Measurements from ENCODE around the gene PUM2. TPM values are rescaled to one million over a fixed set of nuclear protein-coding genes. Genes with fewer than 3 reads are reported as not detected.
A peak's percentile ranks its signal among the peaks of the same experiment; 100 is the strongest.

Gene PUM2
- total and polyA plus RNA-seq, 2 of the 13 experiments (the other 11 are each of a cell fraction or from before 2014, with no cell fraction given) = 69.6 to 69.8 TPM

DNA sequence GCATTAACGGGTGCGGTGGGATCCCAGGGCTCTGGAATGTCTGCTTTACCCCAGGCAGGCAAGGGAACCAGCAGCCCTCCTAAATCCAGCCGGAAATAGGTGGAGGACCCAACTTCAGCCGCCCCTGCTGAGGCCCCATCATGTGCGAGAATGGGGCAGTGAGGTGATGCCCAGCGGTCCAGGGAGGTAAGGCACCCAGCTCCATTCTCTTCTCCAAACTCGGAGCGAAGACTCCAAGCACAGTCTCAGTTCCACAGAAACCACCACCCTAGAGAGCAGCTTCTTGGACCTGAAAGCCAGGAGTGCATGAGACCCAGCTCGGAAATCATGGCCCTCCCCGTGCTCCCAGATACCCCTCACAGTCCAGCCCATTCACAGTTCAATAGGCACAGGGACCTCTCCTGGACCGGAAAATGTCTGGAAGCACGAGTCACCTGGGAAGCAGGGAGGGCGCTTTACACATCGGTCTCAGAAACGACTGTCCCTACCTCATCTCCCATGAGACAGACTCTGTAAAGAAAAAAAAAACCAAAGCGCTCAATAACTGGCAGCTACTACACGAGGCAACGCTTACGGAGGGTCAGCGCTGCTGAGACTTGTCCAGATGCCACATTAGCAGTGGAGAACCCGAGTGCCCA lies 127.8 kb downstream of the PUM2 start (continued):
- TF ChIP-seq, protein P1, sequence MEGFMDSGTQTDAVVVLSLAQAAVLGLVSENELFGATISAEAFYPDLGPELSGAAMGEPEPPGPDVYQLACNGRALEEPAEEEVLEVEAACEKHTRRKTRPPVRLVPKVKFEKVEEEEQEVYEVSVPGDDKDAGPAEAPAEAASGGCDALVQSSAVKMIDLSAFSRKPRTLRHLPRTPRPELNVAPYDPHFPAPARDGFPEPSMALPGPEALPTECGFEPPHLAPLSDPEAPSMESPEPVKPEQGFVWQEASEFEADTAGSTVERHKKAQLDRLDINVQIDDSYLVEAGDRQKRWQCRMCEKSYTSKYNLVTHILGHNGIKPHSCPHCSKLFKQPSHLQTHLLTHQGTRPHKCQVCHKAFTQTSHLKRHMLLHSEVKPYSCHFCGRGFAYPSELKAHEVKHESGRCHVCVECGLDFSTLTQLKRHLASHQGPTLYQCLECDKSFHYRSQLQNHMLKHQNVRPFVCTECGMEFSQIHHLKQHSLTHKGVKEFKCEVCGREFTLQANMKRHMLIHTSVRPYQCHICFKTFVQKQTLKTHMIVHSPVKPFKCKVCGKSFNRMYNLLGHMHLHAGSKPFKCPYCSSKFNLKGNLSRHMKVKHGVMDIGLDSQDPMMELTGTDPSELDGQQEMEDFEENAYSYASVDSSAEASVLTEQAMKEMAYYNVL (CRISPR knock-in tag; IDR thresholded peaks at IDR 0.05; ENCODE audit: borderline replicate concordance) = no peak
- TF ChIP-seq ARID2 (CRISPR knock-in tag; IDR thresholded peaks at IDR 0.05; ENCODE audit: borderline replicate concordance) (0 out of 2 replicates have a peak, but pooled peaks have one; percentile 62), PHB2 (IDR thresholded peaks at IDR 0.05; ENCODE audit: partially characterized antibody) (no peak), TMF1 (CRISPR knock-in tag; IDR thresholded peaks at IDR 0.05; ENCODE audit: low read depth) (peak; percentile 74; the same call in 1 of the 2 replicates), NKX3-1 (CRISPR knock-in tag; IDR thresholded peaks at IDR 0.05) (0 out of 2 replicates have a peak, but pooled peaks have one; percentile 20), EED (CRISPR knock-in tag; IDR thresholded peaks at IDR 0.05) (0 out of 2 replicates have a peak, but pooled peaks have one; percentile 6), HOXA3 (CRISPR knock-in tag; IDR thresholded peaks at IDR 0.05) (no peak), IKZF4 (CRISPR knock-in tag; IDR thresholded peaks at IDR 0.05; ENCODE audit: borderline replicate concordance, low read depth, not compliant biosample characterization) (peak; percentile 29), ELF3 (CRISPR knock-in tag; IDR thresholded peaks at IDR 0.05) (no peak), ZNF788 (CRISPR knock-in tag; IDR thresholded peaks at IDR 0.05; ENCODE audit: borderline replicate concordance) (no peak), KDM3A (CRISPR knock-in tag; IDR thresholded peaks at IDR 0.05; ENCODE audit: low read depth) (no peak), ZNF263 (CRISPR knock-in tag; IDR thresholded peaks at IDR 0.05) (peak; percentile 92), REXO4 (CRISPR knock-in tag; IDR thresholded peaks at IDR 0.05; ENCODE audit: borderline replicate concordance) (0 out of 2 replicates have a peak, but pooled peaks have one; percentile 44), TARDBP (CRISPR knock-in tag; IDR thresholded peaks at IDR 0.05) (peak; percentile 25; the same call in 1 of the 2 replicates), IRX3 (CRISPR knock-in tag; IDR thresholded peaks at IDR 0.05; ENCODE audit: borderline replicate concordance, low read depth) (0 out of 2 replicates have a peak, but pooled peaks have one; percentile 39), BORCS8-MEF2B (CRISPR knock-in tag; IDR thresholded peaks at IDR 0.05) (peak; percentile 72; the same call in 1 of the 2 replicates), MED8 (CRISPR knock-in tag; IDR thresholded peaks at IDR 0.05; ENCODE audit: insufficient replicate concordance) (no peak), MAZ (IDR thresholded peaks at IDR 0.05; ENCODE audit: borderline replicate concordance, low read depth, low read length) (no peak), MAZ (CRISPR knock-in tag; IDR thresholded peaks at IDR 0.05; ENCODE audit: low read depth) (0 out of 2 replicates have a peak, but pooled peaks have one; percentile 23), HIVEP1 (CRISPR knock-in tag; IDR thresholded peaks at IDR 0.05) (0 out of 2 replicates have a peak, but pooled peaks have one; percentile 10), ZNF572 (CRISPR knock-in tag; IDR thresholded peaks at IDR 0.05) (0 out of 2 replicates have a peak, but pooled peaks have one; percentile 46), SMYD3 (CRISPR knock-in tag; IDR thresholded peaks at IDR 0.05) (peak; percentile 83; the same call in 1 of the 2 replicates), FOSL2 (CRISPR knock-in tag; IDR thresholded peaks at IDR 0.05) (peak; percentile 26; the same call in 1 of the 2 replicates), ZNF326 (CRISPR knock-in tag; IDR thresholded peaks at IDR 0.05; ENCODE audit: borderline replicate concordance) (0 out of 2 replicates have a peak, but pooled peaks have one; percentile 9)
- TF ChIP-seq, protein P2, sequence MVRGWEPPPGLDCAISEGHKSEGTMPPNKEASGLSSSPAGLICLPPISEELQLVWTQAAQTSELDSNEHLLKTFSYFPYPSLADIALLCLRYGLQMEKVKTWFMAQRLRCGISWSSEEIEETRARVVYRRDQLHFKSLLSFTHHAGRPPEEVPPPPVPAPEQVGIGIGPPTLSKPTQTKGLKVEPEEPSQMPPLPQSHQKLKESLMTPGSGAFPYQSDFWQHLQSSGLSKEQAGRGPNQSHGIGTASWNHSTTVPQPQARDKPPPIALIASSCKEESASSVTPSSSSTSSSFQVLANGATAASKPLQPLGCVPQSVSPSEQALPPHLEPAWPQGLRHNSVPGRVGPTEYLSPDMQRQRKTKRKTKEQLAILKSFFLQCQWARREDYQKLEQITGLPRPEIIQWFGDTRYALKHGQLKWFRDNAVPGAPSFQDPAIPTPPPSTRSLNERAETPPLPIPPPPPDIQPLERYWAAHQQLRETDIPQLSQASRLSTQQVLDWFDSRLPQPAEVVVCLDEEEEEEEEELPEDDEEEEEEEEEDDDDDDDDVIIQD (CRISPR knock-in tag; IDR thresholded peaks at IDR 0.05; ENCODE audit: low read depth) = no peak
- TF ChIP-seq, protein P3, sequence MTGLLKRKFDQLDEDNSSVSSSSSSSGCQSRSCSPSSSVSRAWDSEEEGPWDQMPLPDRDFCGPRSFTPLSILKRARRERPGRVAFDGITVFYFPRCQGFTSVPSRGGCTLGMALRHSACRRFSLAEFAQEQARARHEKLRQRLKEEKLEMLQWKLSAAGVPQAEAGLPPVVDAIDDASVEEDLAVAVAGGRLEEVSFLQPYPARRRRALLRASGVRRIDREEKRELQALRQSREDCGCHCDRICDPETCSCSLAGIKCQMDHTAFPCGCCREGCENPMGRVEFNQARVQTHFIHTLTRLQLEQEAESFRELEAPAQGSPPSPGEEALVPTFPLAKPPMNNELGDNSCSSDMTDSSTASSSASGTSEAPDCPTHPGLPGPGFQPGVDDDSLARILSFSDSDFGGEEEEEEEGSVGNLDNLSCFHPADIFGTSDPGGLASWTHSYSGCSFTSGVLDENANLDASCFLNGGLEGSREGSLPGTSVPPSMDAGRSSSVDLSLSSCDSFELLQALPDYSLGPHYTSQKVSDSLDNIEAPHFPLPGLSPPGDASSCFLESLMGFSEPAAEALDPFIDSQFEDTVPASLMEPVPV (CRISPR knock-in tag; IDR thresholded peaks at IDR 0.05) = peak; percentile 83
